Prostate gland (tissue), 2 donors: ENCODE data around the gene KLF11.

Source experiments
- POLR2A ChIP-seq: fragments of 450-650 bp; IDR thresholded peaks from one replicate; pipeline ENCODE4 v1.6.1; 2016; ENCODE audit warnings: antibody characterized with exemption, mild to moderate bottlenecking
- POLR2AphosphoS5 ChIP-seq: sonication (generic); formaldehyde crosslinking; IDR thresholded peaks from one replicate; pipeline ENCODE4 v1.6.1; 2017; ENCODE audit warnings: antibody characterized with exemption
- TF ChIP-seq, protein P1 (sequence below), 4 experiments: fragments of 200-600 bp in 2 of 4; fragments of 450-650 bp in 2 of 4; sonication (generic) in 2 of 4; IDR thresholded peaks; 1 replicate in 3 of 4; 2 replicates in 1 of 4; pipeline ENCODE4 v1.5.1; 2016 to 2019; ENCODE audit warnings: antibody characterized with exemption in 4 of 4, mild to moderate bottlenecking in 2 of 4, moderate library complexity in 2 of 4

DNA sequence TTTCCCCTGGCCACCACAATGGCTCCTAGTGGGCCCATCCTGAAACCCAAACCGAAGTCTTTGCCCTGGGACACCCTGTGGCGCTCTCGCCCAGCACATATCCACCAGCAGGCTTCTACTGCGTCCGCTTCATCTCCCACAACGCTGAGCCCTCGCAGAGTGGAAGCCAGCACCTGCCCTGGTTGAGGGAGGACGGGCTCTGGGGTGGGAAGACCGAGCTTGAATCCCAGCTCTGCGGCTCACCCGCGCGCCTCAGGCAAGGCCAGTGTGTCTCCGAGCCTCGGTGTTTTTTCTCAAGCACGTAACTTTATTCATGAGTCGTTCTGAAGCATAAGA is 15.6 kb downstream of the KLF11 start:
- TF ChIP-seq, protein P1, sequence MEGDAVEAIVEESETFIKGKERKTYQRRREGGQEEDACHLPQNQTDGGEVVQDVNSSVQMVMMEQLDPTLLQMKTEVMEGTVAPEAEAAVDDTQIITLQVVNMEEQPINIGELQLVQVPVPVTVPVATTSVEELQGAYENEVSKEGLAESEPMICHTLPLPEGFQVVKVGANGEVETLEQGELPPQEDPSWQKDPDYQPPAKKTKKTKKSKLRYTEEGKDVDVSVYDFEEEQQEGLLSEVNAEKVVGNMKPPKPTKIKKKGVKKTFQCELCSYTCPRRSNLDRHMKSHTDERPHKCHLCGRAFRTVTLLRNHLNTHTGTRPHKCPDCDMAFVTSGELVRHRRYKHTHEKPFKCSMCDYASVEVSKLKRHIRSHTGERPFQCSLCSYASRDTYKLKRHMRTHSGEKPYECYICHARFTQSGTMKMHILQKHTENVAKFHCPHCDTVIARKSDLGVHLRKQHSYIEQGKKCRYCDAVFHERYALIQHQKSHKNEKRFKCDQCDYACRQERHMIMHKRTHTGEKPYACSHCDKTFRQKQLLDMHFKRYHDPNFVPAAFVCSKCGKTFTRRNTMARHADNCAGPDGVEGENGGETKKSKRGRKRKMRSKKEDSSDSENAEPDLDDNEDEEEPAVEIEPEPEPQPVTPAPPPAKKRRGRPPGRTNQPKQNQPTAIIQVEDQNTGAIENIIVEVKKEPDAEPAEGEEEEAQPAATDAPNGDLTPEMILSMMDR (IDR thresholded peaks at IDR 0.05), result no peak
- TF ChIP-seq POLR2A (no peak), POLR2AphosphoS5 (no peak)
